Fibroblast of pulmonary artery (primary cell): ENCODE data around the gene PLPPR3.

Experiments
- DNase-seq: peaks from one replicate; pipeline ENCODE4 v3.0.0-alpha.2; 2010; ENCODE audit warnings: low read depth
- H3K4me3 ChIP-seq: replicated peaks from 2 replicates; pipeline ENCODE4 v1.5.1; 2011; ENCODE audit warnings: low read depth, mild to moderate bottlenecking, control low read depth, low read length, moderate library complexity
- TF ChIP-seq, protein P1 (sequence below): IDR thresholded peaks from 2 replicates; pipeline ENCODE4 v1.5.1; 2011; ENCODE audit warnings: mild to moderate bottlenecking, control low read depth, low read length, inconsistent platforms; ENCODE audit errors: missing control alignments

Gene PLPPR3

DNA sequence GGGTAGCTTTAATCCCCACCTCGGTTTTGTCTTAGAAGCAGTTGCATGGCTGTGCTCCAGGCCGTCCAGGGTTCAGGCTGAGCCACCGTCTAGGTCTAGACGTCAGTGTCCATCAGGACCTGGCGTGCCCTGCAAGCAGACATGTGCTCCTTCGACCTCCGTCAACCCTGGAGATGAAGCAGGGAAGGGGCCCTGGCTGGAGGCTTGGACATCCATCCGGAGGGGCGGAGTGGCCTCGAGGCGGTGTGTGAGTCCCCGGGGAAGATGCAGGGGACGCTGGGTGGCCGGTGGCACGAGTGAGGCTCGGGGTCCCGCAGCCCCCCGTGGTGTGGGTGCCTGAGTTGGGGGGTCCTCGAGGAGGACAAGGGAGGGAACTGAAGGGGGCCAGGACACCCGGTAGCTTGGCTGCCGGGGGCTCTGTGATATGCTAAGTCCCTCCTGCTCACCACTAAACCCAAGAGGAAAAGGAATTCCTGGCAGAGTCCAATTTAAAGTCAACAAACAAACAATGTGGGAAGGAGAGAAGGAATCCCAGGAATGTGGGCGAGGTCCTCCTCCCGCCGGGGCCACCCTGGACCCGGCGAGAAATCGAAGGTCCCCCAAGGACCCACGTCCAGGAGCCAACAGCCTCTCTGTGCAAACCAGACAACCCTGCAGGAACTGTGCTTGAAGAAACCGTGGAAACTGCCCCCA lies 39.4 kb downstream of the PLPPR3 start:
- H3K4me3 ChIP-seq, result peak overlapping the region; percentile 24
- DNase-seq, result peak; percentile 76
- TF ChIP-seq, protein P1, sequence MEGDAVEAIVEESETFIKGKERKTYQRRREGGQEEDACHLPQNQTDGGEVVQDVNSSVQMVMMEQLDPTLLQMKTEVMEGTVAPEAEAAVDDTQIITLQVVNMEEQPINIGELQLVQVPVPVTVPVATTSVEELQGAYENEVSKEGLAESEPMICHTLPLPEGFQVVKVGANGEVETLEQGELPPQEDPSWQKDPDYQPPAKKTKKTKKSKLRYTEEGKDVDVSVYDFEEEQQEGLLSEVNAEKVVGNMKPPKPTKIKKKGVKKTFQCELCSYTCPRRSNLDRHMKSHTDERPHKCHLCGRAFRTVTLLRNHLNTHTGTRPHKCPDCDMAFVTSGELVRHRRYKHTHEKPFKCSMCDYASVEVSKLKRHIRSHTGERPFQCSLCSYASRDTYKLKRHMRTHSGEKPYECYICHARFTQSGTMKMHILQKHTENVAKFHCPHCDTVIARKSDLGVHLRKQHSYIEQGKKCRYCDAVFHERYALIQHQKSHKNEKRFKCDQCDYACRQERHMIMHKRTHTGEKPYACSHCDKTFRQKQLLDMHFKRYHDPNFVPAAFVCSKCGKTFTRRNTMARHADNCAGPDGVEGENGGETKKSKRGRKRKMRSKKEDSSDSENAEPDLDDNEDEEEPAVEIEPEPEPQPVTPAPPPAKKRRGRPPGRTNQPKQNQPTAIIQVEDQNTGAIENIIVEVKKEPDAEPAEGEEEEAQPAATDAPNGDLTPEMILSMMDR, result no peak

DNA sequence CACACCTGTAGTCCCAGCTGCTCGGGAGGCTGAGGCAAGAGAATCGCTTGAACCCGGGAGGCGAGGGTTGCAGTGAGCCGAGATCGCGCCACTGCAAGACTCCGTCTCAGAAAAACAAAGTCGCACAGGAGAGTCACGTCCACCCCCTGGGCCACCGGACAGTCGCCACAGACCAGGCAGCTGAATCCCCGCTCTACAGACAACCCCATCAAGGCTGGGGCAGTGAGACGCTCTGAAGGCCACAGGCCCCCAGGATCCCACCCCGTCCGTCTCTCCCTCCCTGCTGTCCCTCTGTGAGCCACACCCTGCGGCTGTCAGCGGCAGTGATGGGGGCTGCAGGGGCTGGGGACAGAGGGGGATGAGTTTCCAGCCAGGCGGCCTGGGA lies 40.0 kb downstream of the PLPPR3 start:
- TF ChIP-seq, protein P1, result no peak
- no peak for DNase-seq
- no peak overlapping the region for H3K4me3 ChIP-seq

DNA sequence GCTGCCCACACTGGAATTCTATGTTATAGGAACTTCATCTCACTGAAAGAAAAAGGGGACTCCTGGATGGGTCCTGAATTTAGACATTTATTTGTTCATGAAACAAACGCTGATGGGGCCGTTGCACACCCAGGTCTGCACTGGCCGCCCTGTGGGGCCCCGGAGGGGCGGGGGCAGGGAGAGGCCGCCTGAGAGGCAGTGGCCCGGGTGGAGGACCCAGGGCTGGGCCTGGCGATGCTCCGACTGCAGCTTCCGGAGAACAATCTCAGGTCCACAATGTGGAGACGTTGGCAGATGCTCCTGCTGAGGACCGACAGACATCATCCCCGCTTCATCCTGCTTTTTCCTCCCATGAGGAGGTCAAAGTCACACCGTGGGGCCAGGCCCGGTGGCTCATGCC lies 40.8 kb downstream of the PLPPR3 start:
- no peak for DNase-seq
- TF ChIP-seq, protein P1, result no peak

DNA sequence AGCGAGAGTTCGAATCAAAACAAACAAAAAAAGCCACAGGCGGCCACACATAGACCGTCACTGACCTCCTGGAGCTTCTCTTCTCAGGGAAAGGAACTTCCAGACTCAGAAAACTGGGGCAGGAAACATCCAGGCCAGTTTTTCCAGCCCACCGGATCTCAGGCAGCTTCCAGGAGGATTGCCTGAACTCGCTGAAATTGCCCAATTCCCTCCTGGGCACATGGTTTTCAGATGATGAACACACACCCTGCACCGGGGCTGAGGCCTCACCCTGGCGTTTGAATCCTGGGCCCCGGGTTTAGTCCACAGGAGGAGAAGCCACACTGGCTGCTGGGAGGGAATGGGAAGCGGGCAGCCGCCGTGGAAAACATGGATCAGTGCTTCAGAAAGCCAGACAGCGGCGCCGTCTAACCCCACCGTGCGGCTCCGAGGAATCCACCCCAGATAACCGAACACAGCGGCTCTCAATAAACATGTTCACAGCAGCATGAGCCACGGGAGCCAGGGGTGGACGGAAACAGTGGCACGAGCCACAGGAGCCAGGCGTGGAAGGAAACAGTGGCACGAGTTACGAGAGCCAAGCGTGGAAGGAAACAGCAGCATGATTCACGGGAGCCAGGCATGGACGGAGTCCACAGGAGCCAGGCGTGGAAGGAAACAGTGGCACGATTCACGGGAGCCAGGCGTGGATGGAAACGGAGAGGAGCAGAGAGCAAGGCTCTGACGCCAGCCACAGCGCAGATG lies 42.7 kb downstream of the PLPPR3 start:
- TF ChIP-seq, protein P1, result no peak
- H3K4me3 ChIP-seq, result no peak overlapping the region
- peak; percentile 95 for DNase-seq

More for the DNA sequence above, 40.8 kb downstream of the PLPPR3 start:
- no peak overlapping the region for H3K4me3 ChIP-seq

DNA sequence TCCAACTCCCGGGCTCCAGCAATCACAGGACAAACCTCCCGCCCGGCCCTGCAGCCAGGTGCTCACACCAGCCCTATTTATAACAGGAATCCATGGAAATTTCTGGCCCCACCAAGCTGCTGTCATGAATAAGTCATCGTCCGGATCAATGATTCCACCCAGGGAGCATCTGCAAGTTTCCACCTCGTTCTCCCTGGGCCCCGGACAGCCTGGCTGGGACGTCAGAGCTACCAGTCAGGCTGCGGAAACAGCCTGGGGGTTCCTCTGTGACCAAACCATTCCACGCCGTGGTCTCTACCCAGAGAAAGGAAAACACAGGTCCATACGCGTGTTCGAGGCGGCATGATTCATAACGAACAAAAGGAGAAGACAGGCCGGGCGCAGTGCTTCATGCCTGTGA lies 45.2 kb downstream of the PLPPR3 start:
- TF ChIP-seq, protein P1, result no peak
- no peak overlapping the region for H3K4me3 ChIP-seq
- no peak for DNase-seq

DNA sequence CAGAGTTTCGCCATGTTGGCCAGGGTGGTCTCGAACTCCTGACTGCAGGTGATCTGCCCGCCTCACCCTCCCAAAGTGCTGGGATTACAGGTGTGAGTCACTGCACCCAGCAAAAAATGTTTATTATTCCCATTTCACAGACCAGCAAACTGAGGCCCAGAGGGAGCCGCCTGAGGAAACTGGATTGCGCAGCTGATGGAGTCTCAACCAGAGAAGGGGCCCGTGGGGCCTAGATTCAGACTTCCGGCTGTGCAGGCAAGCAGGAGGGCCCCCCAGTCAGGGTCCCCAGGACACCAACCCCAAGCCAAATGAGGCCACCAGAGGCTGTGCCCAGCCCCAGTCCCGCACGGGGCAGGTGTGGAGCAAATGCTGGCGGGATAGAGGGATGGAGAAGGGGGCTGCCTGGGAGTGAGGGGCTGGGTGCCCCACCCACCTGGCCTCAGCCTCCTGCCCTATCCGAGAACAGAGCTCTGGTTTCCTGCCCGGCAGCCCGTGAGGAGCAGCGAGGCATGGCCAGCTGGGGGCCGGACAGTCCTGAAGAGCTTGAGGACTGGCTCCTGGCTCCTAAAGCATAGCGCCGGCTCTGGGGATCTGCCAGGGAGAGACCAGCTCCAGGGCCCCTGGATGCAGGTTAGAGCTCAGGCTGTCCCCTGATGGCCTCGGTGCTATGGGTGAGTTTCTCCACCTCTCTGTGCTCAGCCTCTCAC lies 48.9 kb downstream of the PLPPR3 start:
- no peak for DNase-seq
- H3K4me3 ChIP-seq, result no peak overlapping the region

More for the DNA sequence above, 48.9 kb downstream of the PLPPR3 start:
- TF ChIP-seq, protein P1, result no peak
